Activated CD4-positive, alpha-beta T cell treated with anti-CD3 and anti-CD28 coated beads, Interleukin-2, amount 50 U/mL, for 4 hours (primary cell): Measurements from ENCODE around the gene AKNAD1.

Source experiments
- DNase-seq, 2 experiments: peaks; one replicate each; pipeline ENCODE4 v3.0.0-alpha.2; 2020

AKNAD1 gene

GRCh38 chr1:108862698-108863477, 6.0 kb upstream of the AKNAD1 start:
- no peak for DNase-seq

- DNase-seq, result no peak
Measured at GRCh38 chr1:108862017-108862610, 5.2 kb upstream of the AKNAD1 start.

GRCh38 chr1:108861566-108861965, 4.7 kb upstream of the AKNAD1 start:
- no peak for DNase-seq

- DNase-seq, result no peak
Measured at GRCh38 chr1:108860190-108860907, 3.5 kb upstream of the AKNAD1 start.

- DNase-seq, result no peak
Measured at GRCh38 chr1:108858230-108858950, 1.5 kb upstream of the AKNAD1 start.

GRCh38 chr1:108854221-108855019, 2.5 kb downstream of the AKNAD1 start:
- DNase-seq, result no peak

GRCh38 chr1:108852221-108852975, 4.5 kb downstream of the AKNAD1 start:
- DNase-seq, result no peak

GRCh38 chr1:108851567-108851966, 5.3 kb downstream of the AKNAD1 start:
- no peak for DNase-seq

- DNase-seq, result no peak
Measured at GRCh38 chr1:108850929-108851328, 6.0 kb downstream of the AKNAD1 start.

- DNase-seq, result no peak
Measured at GRCh38 chr1:108848806-108849205, 8.1 kb downstream of the AKNAD1 start.

GRCh38 chr1:108847494-108847893, 9.4 kb downstream of the AKNAD1 start:
- no peak for DNase-seq

- DNase-seq, result no peak
Measured at GRCh38 chr1:108845991-108846390, 10.9 kb downstream of the AKNAD1 start.

- DNase-seq, result no peak
Measured at GRCh38 chr1:108845446-108845845, 11.4 kb downstream of the AKNAD1 start.

- DNase-seq, result no peak
Measured at GRCh38 chr1:108843390-108844137, 13.3 kb downstream of the AKNAD1 start.

GRCh38 chr1:108842525-108843181, 14.2 kb downstream of the AKNAD1 start:
- no peak for DNase-seq

GRCh38 chr1:108841703-108842102, 15.2 kb downstream of the AKNAD1 start:
- no peak for DNase-seq

GRCh38 chr1:108832929-108833328, 24.0 kb downstream of the AKNAD1 start:
- DNase-seq, result no peak

- no peak for DNase-seq
Measured at GRCh38 chr1:108831225-108831624, 25.7 kb downstream of the AKNAD1 start.

GRCh38 chr1:108830119-108831008, 26.5 kb downstream of the AKNAD1 start:
- no peak for DNase-seq
